HG03460 (cell line): Measurements from ENCODE around the gene SRD5A3.
A peak's percentile ranks its signal among the peaks of the same experiment; 100 is the strongest.

Experiments used
- ATAC-seq: cut with Tn5 transposase; IDR thresholded peaks from one replicate; pipeline ENCODE4 v1.9.1; 2021; ENCODE audit not compliant: unreplicated experiment

Gene SRD5A3

DNA sequence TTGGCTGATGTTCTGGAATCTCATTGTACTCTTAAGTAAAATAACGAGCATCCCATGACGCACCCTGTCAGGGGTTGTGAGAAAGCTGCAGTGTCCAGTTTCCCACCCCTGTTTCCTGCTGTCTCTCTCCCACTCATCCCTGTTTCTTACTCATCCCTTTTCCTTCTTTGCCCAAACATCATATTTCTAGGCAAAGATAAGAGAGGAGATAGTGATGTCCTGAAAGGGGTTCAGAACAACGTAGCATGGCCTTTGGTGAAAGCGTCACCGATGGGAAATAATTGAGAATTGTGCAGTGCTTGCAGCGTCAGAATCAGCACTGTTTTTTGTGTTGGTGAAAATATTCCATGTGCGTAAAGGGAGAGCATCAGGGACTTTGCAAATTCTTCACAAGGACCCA, 26.2 kb downstream of the SRD5A3 start:
- no peak for ATAC-seq

DNA sequence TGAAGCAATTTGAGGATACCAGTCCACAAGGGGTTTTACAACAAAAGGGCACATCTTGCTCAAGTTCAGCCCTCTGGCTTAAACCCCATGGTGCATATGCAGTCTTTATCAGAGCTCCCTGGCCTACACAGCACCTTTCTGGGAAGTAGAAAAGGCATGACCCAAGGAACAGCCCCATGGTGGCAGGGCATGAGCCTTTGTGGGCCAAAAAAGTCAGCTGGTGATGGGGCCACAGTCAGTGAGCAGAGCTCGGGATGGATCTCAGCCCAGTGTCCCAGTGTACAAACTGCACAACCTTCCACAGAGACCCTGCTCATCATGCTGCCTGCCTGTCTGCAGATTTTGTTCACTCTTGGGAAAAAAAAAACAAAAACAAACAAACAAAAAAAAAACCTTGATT, 27.4 kb downstream of the SRD5A3 start:
- no peak for ATAC-seq

DNA sequence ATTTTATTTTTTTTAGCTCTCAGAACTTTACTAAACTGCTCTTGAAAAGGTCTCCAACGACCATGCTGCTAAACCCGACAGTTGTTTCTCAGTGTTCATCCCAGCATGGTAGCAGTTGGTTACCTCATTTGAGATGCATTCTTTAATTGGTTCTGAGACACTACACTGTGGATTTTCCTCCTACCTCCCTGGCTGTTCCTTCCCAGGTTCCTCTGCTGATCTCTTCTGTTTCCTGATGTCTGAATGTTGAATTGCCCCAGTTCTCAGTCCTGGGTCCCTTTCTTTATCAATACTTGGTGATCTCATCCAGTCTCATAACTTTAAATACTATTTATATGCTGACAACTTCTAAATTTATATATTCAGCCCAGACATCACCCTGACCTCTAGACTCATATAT, 30.7 kb downstream of the SRD5A3 start:
- no peak for ATAC-seq

DNA sequence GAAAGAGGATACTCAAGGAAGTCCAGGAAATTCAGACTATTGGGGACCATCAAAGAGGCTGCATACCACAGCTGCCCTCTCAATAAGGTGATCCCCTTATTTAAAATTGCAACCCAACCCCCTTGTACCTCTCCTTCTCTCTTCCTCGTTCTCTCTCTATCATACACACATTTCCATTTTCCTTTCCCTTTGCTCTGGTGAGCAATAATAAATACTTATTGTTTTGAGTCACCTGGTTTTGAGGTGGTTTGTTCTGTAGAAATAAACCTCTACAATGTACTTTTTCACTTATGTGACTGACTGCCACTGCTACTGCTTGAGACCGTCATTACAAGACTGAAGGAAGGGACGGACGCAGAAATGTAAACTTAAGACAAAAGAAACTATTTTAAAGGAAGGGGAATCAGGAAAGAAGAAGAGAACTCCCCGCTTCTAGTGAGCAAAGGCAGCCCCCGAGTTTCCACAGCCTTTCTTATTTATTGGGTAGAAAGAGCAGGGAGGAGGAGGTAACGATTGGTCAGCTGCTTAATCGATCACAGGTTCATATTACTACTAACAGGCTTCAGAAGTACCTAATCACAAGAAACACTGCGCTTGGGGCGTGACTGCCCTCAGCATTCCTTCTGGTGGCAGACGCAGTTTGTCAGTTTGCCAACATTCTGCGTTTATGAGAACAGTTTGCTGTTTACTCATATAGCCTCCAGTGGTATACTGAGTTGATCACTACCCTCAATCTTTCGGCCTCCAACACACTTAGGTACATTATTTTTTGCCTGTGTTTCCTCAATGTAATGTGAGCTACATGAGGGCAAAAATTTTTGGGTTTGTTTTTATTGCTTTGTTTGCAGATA, 32.8 kb downstream of the SRD5A3 start:
- no peak for ATAC-seq

DNA sequence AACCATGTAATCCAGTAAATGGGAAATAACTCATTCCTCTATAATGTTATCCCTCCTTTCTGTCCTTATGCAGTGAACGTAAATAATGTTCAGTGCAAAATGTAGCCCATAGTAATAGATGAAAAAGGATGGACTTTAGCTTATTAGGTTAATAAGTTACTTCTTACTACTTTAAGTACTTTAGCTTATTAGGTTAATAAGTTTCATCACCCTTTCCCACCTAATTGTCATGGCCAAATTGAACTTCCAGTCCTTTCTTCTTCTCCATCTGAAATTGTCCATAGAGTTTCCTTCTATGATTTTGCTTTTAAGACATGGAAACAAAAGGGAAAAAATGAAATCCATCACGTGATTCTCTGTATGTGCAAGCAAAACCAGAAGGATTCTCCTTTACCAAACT, 34.5 kb downstream of the SRD5A3 start:
- ATAC-seq = no peak

DNA sequence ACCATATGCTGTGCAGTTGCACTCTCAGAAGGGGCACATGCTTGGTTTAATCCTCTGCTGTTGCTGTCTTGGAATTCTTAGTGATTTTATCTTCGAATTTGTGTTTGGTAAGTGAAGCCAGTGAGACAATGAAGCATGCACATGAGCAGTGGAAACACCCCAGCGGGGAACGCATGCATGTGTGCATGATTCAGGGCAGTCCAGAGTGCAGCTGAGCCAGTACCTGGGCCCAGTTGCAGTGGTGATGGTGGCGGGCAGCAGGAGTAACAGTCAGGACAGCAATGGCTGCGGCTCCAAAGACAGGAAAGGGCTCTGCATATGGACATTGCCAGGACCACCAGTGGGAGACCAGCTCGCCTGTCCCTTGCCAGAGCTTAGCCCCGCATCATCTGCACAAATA, 35.5 kb downstream of the SRD5A3 start:
- no peak for ATAC-seq

DNA sequence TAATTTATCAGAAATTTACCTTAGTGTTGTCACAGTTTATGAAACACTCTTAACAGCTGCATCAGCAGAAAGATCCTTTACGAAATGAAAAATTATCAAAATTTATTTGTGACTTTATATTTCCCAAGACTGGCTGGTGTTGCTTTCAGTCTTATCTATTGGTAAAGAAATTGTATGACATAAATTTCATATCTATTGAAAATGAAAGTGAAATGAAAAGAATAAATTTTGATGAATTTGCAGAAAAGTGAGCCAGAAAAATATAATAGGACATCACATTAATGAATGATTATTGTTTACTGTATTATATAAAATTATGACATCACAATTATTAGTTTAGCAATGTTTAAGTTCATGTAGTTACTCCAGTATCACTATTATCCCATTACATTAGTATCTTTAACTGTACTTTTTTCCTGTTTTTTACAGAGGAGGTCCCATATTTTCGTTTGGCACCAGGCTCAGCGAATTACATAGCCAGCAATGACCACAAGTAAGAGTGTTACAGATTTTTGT, 36.5 kb downstream of the SRD5A3 start:
- no peak for ATAC-seq

DNA sequence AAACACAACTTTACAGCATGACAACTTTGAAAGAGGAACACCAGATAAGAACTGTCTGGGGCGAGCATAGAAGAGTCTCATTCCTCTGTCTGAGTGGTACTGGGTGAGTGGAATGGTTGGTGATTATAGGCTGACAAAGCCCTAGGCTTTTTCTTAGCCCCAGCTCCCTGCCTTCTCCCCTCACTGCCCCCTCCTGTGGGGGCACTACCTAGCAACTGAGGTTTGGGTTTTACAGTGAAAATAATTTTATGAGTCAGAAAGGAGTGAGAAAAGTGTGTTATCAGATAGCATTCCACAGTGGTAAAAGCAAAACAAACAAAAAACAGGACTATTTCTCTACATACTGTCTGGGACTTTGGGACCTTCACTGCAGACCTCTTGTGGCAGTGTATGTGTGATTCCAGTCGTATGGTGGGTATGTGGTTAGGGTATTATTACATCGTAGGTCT, 39.2 kb downstream of the SRD5A3 start:
- ATAC-seq = no peak

DNA sequence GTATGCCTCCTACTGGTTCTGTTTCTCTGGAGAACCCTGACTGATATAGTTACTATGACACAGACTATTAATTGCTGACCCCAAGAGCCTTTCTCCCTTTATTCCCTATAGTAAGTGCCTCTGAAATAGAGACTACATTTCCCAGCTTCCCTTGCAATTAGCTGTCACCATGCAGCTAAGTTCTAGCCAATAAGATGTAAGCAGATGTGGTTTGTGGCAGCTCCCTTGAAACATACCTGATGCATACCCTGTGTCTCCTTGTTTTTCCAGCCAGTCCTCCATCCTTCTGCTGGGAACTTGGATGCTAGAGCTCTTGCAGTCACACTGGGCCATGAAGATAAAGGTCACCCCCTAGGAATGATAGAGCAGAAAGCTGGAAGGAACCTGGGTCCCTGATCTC, 40.0 kb downstream of the SRD5A3 start:
- no peak for ATAC-seq

DNA sequence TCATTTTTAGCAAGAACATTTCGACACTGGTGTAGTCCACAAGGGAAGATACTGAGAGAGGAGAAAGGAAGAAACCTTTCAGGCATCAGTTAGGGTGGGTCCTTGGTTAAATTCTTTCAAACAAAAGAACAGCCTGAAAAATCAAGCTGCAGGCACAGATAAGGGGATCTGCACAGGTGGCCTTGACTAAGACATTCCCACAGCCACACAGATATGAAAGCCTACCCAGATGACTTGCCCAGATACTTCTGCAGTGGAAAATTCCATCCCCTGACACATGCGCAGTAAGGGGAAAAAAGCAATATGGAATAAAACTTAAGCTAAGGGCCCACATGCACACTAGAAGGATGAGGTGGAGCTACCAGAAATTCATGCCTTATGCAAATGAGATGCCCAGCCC, 40.8 kb downstream of the SRD5A3 start:
- ATAC-seq = no peak

DNA sequence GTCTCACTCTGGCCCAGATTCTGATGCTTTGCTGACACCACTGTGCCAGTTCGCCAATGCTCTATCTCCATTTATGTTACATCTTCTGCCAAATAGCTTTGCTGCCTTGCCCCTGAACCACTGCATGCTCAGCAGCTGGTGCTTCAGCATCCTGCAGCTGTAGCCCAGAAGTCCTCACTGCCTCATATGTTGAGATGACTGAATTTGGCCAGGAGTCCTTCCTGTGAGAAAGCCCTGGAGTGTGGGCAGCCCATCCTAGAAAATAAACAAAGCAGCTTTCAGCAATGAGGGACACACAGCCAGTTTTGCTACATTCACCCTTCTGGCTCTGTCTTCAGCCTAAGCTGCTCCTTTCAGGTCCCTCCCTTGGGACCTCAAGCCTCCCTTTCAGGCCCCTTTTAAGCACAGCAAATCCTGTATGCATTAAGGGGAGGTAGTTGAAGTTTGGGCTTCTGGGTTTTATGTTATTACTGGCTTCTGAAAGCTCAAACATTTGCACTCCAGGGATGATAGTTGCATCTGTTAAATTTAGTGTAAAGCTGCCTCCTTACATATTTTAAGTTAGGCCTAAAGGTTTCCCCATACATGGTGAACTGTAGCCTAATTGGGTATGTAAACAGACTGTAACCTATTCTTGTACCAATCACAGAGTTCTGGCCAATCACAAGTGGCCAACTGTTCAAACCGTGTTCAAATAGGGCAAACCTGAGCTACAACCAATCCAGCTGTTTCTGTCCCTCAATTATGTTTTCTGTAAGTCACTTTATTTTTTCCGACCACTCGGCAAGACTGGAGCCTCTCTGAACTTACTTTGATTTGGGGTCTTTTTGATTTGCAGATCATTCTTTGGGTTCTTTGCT, 47.6 kb downstream of the SRD5A3 start:
- ATAC-seq = no peak

DNA sequence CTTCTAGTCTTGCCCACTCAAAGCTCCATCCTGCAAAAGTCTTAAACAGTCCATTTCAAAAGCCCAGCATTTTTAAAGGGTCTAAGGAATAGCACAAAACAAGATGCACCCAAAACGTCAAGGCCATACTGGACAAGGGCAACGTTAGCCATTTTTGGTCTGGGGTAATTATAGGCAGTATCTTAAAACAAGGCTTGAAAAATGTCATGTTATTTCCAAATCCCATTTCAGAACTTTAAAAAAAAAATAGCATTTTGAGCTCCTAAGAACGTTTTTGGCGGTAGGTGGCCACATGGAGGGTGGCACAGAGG, 49.1 kb downstream of the SRD5A3 start:
- no peak for ATAC-seq

DNA sequence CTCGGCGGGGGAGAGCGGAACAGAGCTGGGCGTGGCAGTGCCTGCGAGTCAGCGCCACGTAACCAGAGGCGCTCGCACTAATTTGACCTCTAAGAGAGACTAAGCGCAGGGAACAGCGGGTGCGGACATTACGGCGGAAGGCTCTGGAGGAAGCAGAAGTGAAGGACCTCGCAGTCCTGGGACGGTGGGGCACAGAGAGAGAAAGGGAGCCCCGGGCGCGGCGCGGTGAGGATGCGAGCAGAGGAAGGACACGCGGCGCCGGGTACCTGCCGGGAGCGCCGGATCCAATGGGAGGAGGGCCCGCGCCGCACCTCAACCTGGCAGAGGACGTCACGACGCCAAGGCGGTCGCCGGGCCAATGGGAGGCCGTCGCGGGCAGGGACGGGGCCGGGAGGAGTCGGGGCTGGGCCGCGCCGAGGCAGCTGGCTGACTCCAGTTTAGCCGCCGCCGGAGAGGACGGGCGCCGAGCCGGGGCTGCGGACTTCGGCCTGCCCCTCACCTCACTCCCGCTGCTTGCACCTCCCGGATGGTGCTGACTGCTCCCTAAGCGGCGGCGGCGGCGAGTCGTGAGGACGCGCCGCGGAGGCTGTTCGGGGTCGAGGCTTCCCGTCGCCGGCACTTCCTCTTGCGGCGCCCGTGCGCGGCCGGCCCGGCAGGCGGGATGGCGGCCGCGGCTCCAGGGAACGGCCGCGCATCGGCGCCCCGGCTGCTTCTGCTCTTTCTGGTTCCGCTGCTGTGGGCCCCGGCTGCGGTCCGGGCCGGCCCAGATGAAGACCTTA, 49.7 kb downstream of the SRD5A3 start, which contains the start of gene TMEM165:
TSS of gene TMEM165 (plus strand) at position 429 of the 779 bp plus-strand sequence. CDS start at position 662, 233 bp downstream.
- peak; percentile 89 for ATAC-seq

DNA sequence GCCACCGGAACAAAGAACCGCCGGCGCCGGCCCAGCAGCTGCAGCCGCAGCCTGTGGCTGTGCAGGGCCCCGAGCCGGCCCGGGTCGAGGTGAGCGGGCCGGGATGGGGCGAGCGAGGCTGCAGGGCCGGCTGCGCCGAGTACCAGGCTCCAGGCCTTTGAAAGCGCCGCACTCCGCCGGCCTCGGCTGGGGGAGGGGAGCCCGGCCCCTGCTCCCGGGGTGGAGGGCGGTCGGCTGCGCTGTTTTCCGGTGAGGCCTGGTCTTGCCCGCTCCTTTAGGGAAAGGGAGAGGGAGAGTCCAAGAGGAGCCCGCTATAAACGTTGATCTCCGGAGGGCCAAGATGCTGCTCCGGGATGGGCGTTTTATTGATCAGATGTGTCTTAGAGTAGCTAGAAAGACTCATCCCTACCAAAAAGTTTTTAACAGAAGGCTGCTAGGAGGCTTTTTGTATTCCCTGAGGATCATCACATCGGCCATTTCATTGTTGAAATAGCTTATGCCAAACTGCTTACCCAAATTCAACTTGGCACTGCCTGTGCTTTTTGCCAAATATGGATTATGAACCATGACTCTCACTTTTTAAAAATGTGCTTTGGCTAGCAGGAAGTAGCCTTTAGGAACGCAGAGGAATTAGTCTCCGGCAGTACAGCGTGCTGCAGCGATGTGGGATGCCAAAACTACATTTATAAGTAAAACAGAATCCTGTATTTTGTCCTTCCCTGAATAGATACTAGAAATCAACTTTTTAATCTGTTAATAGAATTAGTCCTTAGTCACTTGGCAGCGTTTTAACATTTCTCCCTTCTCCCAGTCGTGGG, 50.5 kb downstream of the SRD5A3 start:
- peak; percentile 28 for ATAC-seq

DNA sequence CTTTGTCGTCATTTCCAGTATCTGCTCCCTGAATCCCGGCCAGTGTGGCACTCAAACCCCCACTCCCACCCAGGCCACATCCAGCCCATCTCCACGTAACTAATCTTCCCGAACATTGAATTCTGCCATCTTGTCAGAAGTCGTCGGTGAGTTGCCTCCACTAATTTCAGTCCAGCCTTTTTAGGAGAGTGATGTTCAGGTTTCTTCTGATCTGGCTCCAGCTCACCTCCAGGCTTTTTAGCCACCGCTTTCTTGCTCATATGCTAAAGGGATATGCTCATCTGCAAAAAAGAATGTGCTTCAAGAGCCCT, 51.0 kb downstream of the SRD5A3 start:
- ATAC-seq = no peak

DNA sequence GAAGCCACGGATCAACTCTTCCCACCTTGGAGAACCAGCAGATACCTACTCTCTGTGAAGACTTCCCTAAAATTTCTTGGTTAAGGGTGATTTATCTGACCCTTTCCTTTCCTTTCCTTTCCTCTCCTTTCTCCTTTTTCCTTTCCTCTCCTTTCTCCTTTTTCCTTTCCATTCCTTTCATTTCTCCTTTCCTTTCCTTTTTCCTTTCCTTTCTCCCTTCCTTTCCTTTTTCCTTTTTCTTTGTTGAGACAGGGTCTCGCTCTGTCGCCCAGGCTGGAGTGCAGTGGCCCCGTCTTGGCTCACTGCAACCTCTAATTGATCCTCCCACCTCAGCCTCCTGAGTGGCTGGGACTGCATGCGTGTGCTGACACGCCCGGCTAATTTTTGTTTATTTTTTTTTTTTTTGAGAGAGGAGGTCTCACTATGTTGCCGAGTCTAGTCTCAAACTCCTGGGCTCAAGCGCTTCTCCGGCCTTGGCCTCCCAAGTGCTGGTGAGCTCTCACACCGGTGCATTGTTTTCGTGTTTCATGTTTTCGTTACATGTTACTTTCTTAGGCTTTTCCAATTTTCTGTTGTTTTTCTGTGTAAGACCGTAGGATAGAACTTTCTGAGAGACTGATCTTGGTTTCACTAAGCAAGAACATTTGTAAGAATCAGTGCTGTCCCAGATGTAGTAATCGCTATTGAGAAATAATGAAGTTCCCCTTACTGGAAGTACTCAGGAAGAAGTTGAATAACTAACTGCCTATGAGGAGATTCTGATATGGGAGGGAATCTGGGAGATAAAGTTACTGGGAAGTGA, 51.7 kb downstream of the SRD5A3 start:
- no peak for ATAC-seq

DNA sequence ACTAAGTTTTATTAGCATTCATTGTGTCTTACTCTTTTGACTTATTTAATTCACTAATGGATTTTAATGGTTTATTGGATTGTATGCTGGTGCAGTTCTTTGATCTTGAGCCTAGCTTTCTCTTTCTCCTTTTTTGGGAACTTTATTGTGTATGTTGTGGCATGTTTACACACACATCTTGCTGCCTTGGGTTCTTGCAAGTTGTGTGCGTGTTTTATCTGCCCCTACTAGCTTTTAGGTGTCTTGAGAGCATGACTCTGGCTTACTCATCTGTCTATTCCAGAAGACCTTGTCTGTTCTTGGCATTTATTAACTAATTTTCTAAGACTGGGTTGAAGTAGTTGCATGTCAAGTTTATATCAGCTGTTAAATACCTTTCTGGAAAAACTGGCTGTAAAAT, 52.4 kb downstream of the SRD5A3 start:
- no peak for ATAC-seq

DNA sequence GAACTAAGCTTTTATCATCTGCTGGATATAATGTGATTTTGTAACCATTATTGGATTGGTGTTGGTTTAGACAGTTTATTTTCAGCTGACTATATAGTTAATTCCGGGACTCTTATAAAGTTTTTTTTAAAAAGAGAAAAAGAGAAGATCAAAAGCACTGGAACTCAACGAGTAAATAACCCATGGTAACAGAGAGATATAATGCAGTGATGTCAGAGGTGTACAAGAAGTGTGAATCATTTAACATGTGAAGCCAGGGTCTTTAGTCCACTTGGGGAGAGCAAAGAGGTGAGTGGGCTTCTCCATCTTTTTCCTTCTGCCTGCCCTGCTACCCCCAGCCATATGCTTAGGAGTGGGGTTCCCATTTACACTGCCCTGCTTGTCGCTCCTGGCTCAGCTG, 52.9 kb downstream of the SRD5A3 start:
- ATAC-seq = no peak

DNA sequence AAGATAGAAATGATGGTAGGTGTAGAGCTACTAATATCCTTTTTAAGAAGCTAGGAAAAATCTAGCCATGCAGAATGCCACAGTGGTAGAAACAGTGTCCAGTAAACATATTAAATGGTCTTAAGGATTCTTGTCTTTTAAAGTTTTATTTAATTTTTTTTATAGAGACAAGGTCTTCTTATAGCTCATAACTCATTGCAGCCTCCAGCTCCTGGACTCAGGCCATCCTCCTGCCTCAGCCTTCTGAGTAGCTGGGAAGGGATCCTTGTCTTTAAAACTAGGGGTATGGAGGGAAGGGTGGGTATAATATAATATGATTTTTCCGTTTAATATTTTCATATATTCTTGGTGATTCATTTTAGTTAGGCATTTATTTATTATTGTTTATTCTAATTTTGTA, 53.5 kb downstream of the SRD5A3 start:
- ATAC-seq = no peak

DNA sequence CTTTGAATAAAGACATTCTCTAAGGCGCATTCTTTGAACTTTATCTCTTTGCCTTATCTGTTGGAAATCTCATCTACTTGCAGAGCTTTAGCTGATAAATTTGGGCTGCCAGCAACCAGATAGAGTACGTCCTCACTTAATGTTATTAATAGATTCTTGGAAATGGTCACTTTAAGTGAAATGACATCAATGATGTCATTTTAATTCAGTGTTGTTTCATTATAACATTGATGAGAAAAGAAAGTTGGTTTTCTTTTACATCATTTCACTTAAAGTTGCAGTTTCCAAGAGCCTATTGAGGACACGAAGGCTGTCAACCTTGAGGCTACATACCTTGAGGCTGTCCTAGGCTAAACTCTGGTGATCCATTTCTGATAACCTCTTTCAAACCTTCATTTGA, 59.0 kb downstream of the SRD5A3 start:
- no peak for ATAC-seq
